Hepatocyte (in vitro differentiated cells): Measurements from ENCODE around the gene IMMP2L. TPM values are rescaled to one million over a fixed set of nuclear protein-coding genes. Genes with fewer than 3 reads are reported as not detected.

ENCODE experiments used
- DNase-seq: peaks from one replicate; pipeline ENCODE4 v3.0.0-alpha.2; 2016; ENCODE audit warnings: low spot score
- H2AFZ ChIP-seq: fragments of 200-600 bp; sonication (generic); 2 replicates; pipeline ENCODE4 v1.6.0; 2016; ENCODE audit warnings: antibody characterized with exemption, mild to moderate bottlenecking
- H3K27ac ChIP-seq: fragments of 200-600 bp; sonication (generic); 2 replicates; pipeline ENCODE4 v1.5.1; 2016; ENCODE audit warnings: mild to moderate bottlenecking
- H3K27me3 ChIP-seq: fragments of 200-600 bp; sonication (generic); 2 replicates; pipeline ENCODE4 v1.6.1; 2016
- H3K36me3 ChIP-seq: fragments of 200-600 bp; sonication (generic); replicated peaks from 2 replicates; pipeline ENCODE4 v1.5.1; 2016; ENCODE audit warnings: low read depth; ENCODE audit not compliant: insufficient read depth
- H3K4me1 ChIP-seq: fragments of 200-600 bp; sonication (generic); 2 replicates; pipeline ENCODE4 v1.5.1; 2016; ENCODE audit warnings: mild to moderate bottlenecking, moderate library complexity; ENCODE audit not compliant: insufficient read depth
- H3K4me2 ChIP-seq: fragments of 200-600 bp; sonication (generic); 2 replicates; pipeline ENCODE4 v1.6.0; 2016
- H3K4me3 ChIP-seq: fragments of 200-600 bp; sonication (generic); 2 replicates; pipeline ENCODE4 v1.5.1; 2016; ENCODE audit warnings: mild to moderate bottlenecking
- H3K79me2 ChIP-seq: fragments of 200-600 bp; sonication (generic); 2 replicates; pipeline ENCODE4 v1.6.0; 2017; ENCODE audit warnings: mild to moderate bottlenecking
- H3K9me2 ChIP-seq: fragments of 200-600 bp; sonication (generic); replicated peaks from 2 replicates; pipeline ENCODE4 v1.6.0; 2017; ENCODE audit warnings: mild to moderate bottlenecking; ENCODE audit not compliant: insufficient read depth
- H3K9me3 ChIP-seq: fragments of 200-600 bp; sonication (generic); 2 replicates; pipeline ENCODE4 v1.5.1; 2016; ENCODE audit warnings: low read depth, mild to moderate bottlenecking
- H4K20me1 ChIP-seq: fragments of 200-600 bp; sonication (generic); 2 replicates; pipeline ENCODE4 v1.6.0; 2016; ENCODE audit warnings: mild to moderate bottlenecking; ENCODE audit not compliant: insufficient read depth, poor library complexity, severe bottlenecking
- EZH2 ChIP-seq: fragments of 200-600 bp; sonication (generic); IDR thresholded peaks from 2 replicates; pipeline ENCODE4 v1.6.1; 2016; ENCODE audit warnings: antibody characterized with exemption, mild to moderate bottlenecking, borderline replicate concordance
- EZH2phosphoT487 ChIP-seq: fragments of 200-600 bp; sonication (generic); IDR thresholded peaks from one replicate; pipeline ENCODE4 v1.6.1; 2018; ENCODE audit warnings: antibody characterized with exemption, mild to moderate bottlenecking, low read depth, moderate library complexity; ENCODE audit not compliant: unreplicated experiment, severe bottlenecking
- WGBS: methylation state at CpG from one replicate; pipeline ENCODE4 v1.1.6; 2016; ENCODE audit warnings: low lambda C conversion rate; ENCODE audit errors: missing lambda C conversion rate; 5-methylcytosine and 5-hydroxymethylcytosine counted together
- polyA plus RNA-seq: library from polyadenylated mRNA; unstranded; fragments of >200 nt; fragmentation: Nextera tagmentation; extraction: Ambion mirVana; gene quantifications from 2 replicates; pipeline ENCODE4 v1.2.1, GENCODE V29; 2016
- total RNA-seq: library from RNA; depleted of rRNA; stranded (reverse); fragments of >200 nt; gene quantifications from 2 replicates; pipeline ENCODE4 v1.2.3, GENCODE V29; 2014
- TF ChIP-seq, protein P1 (sequence below): fragments of 200-600 bp; sonication (generic); IDR thresholded peaks from 2 replicates; pipeline ENCODE4 v1.5.1; 2016; ENCODE audit warnings: antibody characterized with exemption, mild to moderate bottlenecking; ENCODE audit not compliant: poor library complexity

The IMMP2L gene
- total and polyA plus RNA-seq, 2 experiments from 2014 or later = 13.3 to 17.6 TPM

DNA sequence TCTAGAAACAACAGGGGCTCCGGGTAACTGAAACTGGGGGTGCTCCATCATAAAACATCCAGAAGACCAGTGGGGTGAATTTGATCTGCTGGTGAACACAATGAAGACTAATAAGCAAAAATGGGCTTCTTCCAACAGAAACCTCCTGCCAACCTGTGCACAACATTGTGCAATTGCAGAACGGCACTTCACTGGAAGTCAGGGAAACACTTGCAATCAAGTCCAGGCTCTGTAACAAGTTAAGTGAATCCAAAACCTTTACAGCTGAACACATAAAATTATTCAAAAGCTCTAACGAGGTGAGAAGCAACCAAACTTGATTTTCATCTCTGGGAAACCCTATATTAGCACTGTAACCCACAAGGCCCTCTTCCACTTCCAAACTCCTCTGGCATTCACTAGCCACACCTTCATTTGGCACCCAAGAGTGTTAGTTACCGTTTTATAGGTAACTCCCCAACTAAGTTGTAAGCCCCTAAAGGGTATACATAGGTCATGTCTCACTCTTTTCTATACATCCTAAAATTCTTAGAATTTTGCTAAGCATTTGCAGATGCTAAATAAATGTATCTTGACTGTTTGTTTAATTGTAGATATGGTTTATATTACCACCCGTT, 22.0 kb downstream of the IMMP2L start:
- H3K9me3 ChIP-seq = no peaks in the 10 kb centered on the region
- 88% methylated on average over 5 of the region's 5 CpGs for WGBS
- H3K4me3 ChIP-seq = no peak overlapping the region
- H3K36me3 ChIP-seq = no peaks in the 10 kb centered on the region
- no peaks in the 10 kb centered on the region for H3K27me3 ChIP-seq
- TF ChIP-seq EZH2 (no peak), EZH2phosphoT487 (no peak)
- TF ChIP-seq, protein P1, sequence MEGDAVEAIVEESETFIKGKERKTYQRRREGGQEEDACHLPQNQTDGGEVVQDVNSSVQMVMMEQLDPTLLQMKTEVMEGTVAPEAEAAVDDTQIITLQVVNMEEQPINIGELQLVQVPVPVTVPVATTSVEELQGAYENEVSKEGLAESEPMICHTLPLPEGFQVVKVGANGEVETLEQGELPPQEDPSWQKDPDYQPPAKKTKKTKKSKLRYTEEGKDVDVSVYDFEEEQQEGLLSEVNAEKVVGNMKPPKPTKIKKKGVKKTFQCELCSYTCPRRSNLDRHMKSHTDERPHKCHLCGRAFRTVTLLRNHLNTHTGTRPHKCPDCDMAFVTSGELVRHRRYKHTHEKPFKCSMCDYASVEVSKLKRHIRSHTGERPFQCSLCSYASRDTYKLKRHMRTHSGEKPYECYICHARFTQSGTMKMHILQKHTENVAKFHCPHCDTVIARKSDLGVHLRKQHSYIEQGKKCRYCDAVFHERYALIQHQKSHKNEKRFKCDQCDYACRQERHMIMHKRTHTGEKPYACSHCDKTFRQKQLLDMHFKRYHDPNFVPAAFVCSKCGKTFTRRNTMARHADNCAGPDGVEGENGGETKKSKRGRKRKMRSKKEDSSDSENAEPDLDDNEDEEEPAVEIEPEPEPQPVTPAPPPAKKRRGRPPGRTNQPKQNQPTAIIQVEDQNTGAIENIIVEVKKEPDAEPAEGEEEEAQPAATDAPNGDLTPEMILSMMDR = no peak
- H4K20me1 ChIP-seq = no peaks in the 10 kb centered on the region
- no peaks in the 10 kb centered on the region for H3K9me2 ChIP-seq
- no peak overlapping the region for H3K4me2 ChIP-seq
- DNase-seq = no peak
- no peak overlapping the region for H2AFZ ChIP-seq
- H3K79me2 ChIP-seq = no peaks in the 10 kb centered on the region
- H3K4me1 ChIP-seq = no peaks in the 10 kb centered on the region
- H3K27ac ChIP-seq = no peak overlapping the region

DNA sequence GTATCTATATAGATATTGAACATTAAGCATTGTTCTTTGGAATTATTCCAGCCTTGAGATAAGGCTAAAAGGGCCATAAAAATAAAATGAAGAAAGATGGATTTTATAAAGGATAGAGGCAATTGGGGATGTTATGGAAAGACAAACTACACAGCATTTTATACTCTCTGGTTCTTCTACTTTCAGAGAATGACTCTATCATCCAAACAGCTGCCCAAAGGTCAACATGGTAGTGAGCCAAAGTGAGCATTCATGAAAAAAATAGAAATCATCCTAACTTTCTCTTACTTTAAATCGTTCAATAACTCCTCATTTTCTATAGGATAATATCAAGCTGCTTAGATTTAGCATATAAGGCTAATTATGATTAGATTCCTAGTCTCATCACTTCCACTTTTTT, 25.2 kb downstream of the IMMP2L start:
- WGBS = 100% methylated on average over 1 of the region's 1 CpG
- no peaks in the 10 kb centered on the region for H3K4me1 ChIP-seq
- TF ChIP-seq EZH2 = no peak
- no peak for TF ChIP-seq EZH2phosphoT487
- TF ChIP-seq, protein P1 = no peak

GRCh38 chr7:111535142-111535870, 27.0 kb downstream of the IMMP2L start:
- Histone ChIP-seq H3K4me3 (no peak overlapping the region), H3K4me1 (no peaks in the 10 kb centered on the region), H3K4me2 (no peak overlapping the region), H3K27me3 (no peaks in the 10 kb centered on the region), H4K20me1 (no peaks in the 10 kb centered on the region), H2AFZ (no peak overlapping the region), H3K27ac (no peak overlapping the region), H3K36me3 (no peaks in the 10 kb centered on the region), H3K9me3 (no peaks in the 10 kb centered on the region), H3K79me2 (no peaks in the 10 kb centered on the region), H3K9me2 (no peaks in the 10 kb centered on the region)
- 86% methylated on average over 3 of the region's 3 CpGs for WGBS
- DNase-seq = no peak
- TF ChIP-seq EZH2phosphoT487 (no peak), EZH2 (no peak)
- TF ChIP-seq, protein P1 = no peak

More for the DNA sequence above, 25.2 kb downstream of the IMMP2L start:
- Histone ChIP-seq H3K36me3 (no peaks in the 10 kb centered on the region), H3K9me3 (no peaks in the 10 kb centered on the region), H4K20me1 (no peaks in the 10 kb centered on the region), H3K79me2 (no peaks in the 10 kb centered on the region), H3K9me2 (no peaks in the 10 kb centered on the region), H2AFZ (no peak overlapping the region), H3K4me3 (no peak overlapping the region), H3K27me3 (no peaks in the 10 kb centered on the region), H3K27ac (no peak overlapping the region), H3K4me2 (no peak overlapping the region)
- DNase-seq = no peak
